Measurements from ENCODE around the gene IKZF1.

IKZF1 gene

GRCh38 chr7:50342616-50343114 is 38.1 kb downstream of the IKZF1 start:
- no peak overlapping the region for H2BK12ac ChIP-seq (ENCODE audit: low read length)
- no peaks in the 10 kb centered on the region for H3K9me3 ChIP-seq (ENCODE audit: insufficient read depth, low read depth, low read length)
- H4K12ac ChIP-seq (ENCODE audit: low read depth, low read length) = no peak overlapping the region
- H3K4me3 ChIP-seq (ENCODE audit: low read depth, low read length) = no peak overlapping the region
- H3K4ac ChIP-seq (ENCODE audit: low read depth, low read length) = no peak overlapping the region
- H2AK5ac ChIP-seq (ENCODE audit: low read length) = no peak overlapping the region
- H2BK120ac ChIP-seq (ENCODE audit: insufficient read depth, low read length, poor library complexity) = no peak overlapping the region
- WGBS (ENCODE audit: extremely low coverage, insufficient coverage, insufficient read length) = no CpG with 5 or more reads among the region's 8 CpGs
- H3K18ac ChIP-seq (ENCODE audit: low read length) = no peak overlapping the region
- no peaks in the 10 kb centered on the region for H3K79me2 ChIP-seq (ENCODE audit: control insufficient read depth, insufficient read depth, low read length, poor library complexity)
- no peak overlapping the region for H4K91ac ChIP-seq (ENCODE audit: low read depth, low read length)
- no peak overlapping the region for H3K9ac ChIP-seq (ENCODE audit: low read length)
- H4K8ac ChIP-seq (ENCODE audit: low read depth, low read length) = no peak overlapping the region
- H3K27me3 ChIP-seq (ENCODE audit: insufficient read depth, low read length) = no peaks in the 10 kb centered on the region
- no peak overlapping the region for H3K4me2 ChIP-seq (ENCODE audit: low read length)
- no peak overlapping the region for H3K23ac ChIP-seq (ENCODE audit: low read length)
- H3K79me1 ChIP-seq (ENCODE audit: low read length) = no peaks in the 10 kb centered on the region
- H3K36me3 ChIP-seq (ENCODE audit: control insufficient read depth in 1 of 2, insufficient read depth in 2 of 2, low read length in 2 of 2) = no peaks in the 10 kb centered on the region
- H3K14ac ChIP-seq (ENCODE audit: low read length) = no peak overlapping the region
- no peak overlapping the region for H2BK5ac ChIP-seq (ENCODE audit: low read depth, low read length, poor library complexity)
- H3K4me1 ChIP-seq (ENCODE audit: control insufficient read depth in 1 of 2, insufficient read depth in 2 of 2, low read length in 2 of 2) = peaks cover 2 to 12% of the 10 kb centered on the region in 2 experiments
- H2AFZ ChIP-seq (ENCODE audit: insufficient read depth, low read length, poor library complexity) = no peak overlapping the region
- no peak for DNase-seq
- H3K27ac ChIP-seq (ENCODE audit: low read depth, low read length) = no peak overlapping the region

- Histone ChIP-seq H3K4me3 (ENCODE audit: low read depth, low read length) (no peak overlapping the region), H3K23ac (ENCODE audit: low read length) (no peak overlapping the region), H3K4me1 (ENCODE audit: control insufficient read depth in 1 of 2, insufficient read depth in 2 of 2, low read length in 2 of 2) (peaks cover 4 to 14% of the 10 kb centered on the region in 2 experiments), H2AFZ (ENCODE audit: insufficient read depth, low read length, poor library complexity) (no peak overlapping the region), H3K79me2 (ENCODE audit: control insufficient read depth, insufficient read depth, low read length, poor library complexity) (no peaks in the 10 kb centered on the region), H3K9me3 (ENCODE audit: insufficient read depth, low read depth, low read length) (no peaks in the 10 kb centered on the region), H4K8ac (ENCODE audit: low read depth, low read length) (no peak overlapping the region), H3K4ac (ENCODE audit: low read depth, low read length) (no peak overlapping the region), H2BK120ac (ENCODE audit: insufficient read depth, low read length, poor library complexity) (no peak overlapping the region), H3K27ac (ENCODE audit: low read depth, low read length) (no peak overlapping the region), H3K18ac (ENCODE audit: low read length) (no peak overlapping the region), H4K91ac (ENCODE audit: low read depth, low read length) (no peak overlapping the region), H3K4me2 (ENCODE audit: low read length) (no peak overlapping the region), H3K36me3 (ENCODE audit: control insufficient read depth in 1 of 2, insufficient read depth in 2 of 2, low read length in 2 of 2) (no peaks in the 10 kb centered on the region), H2BK5ac (ENCODE audit: low read depth, low read length, poor library complexity) (no peak overlapping the region), H2BK12ac (ENCODE audit: low read length) (no peak overlapping the region), H3K9ac (ENCODE audit: low read length) (no peak overlapping the region), H3K79me1 (ENCODE audit: low read length) (no peaks in the 10 kb centered on the region), H4K12ac (ENCODE audit: low read depth, low read length) (no peak overlapping the region), H3K14ac (ENCODE audit: low read length) (no peak overlapping the region), H2AK5ac (ENCODE audit: low read length) (no peak overlapping the region), H3K27me3 (ENCODE audit: insufficient read depth, low read length) (peaks cover 2% of the 10 kb centered on the region)
- peak in 1 of 2 donors; percentile 62 for DNase-seq
- no CpG with 5 or more reads among the region's 8 CpGs for WGBS (ENCODE audit: extremely low coverage, insufficient coverage, insufficient read length)
Measured at GRCh38 chr7:50346545-50347497, 42.3 kb downstream of the IKZF1 start.

- Histone ChIP-seq H3K18ac (ENCODE audit: low read length) (no peak overlapping the region), H3K27me3 (ENCODE audit: insufficient read depth, low read length) (peaks cover 2% of the 10 kb centered on the region), H3K79me2 (ENCODE audit: control insufficient read depth, insufficient read depth, low read length, poor library complexity) (no peaks in the 10 kb centered on the region), H4K12ac (ENCODE audit: low read depth, low read length) (no peak overlapping the region), H3K14ac (ENCODE audit: low read length) (no peak overlapping the region), H4K8ac (ENCODE audit: low read depth, low read length) (no peak overlapping the region), H2AFZ (ENCODE audit: insufficient read depth, low read length, poor library complexity) (no peak overlapping the region), H4K91ac (ENCODE audit: low read depth, low read length) (no peak overlapping the region), H3K4ac (ENCODE audit: low read depth, low read length) (no peak overlapping the region), H3K9me3 (ENCODE audit: insufficient read depth, low read depth, low read length) (no peaks in the 10 kb centered on the region), H3K27ac (ENCODE audit: low read depth, low read length) (no peak overlapping the region), H3K23ac (ENCODE audit: low read length) (no peak overlapping the region), H3K4me2 (ENCODE audit: low read length) (no peak overlapping the region), H2AK5ac (ENCODE audit: low read length) (peak overlapping the region; percentile 4), H2BK12ac (ENCODE audit: low read length) (no peak overlapping the region), H2BK120ac (ENCODE audit: insufficient read depth, low read length, poor library complexity) (no peak overlapping the region), H3K79me1 (ENCODE audit: low read length) (no peaks in the 10 kb centered on the region), H3K9ac (ENCODE audit: low read length) (no peak overlapping the region), H3K4me3 (ENCODE audit: low read depth, low read length) (no peak overlapping the region), H3K4me1 (ENCODE audit: control insufficient read depth in 1 of 2, insufficient read depth in 2 of 2, low read length in 2 of 2) (peaks cover 4 to 14% of the 10 kb centered on the region in 2 experiments), H2BK5ac (ENCODE audit: low read depth, low read length, poor library complexity) (no peak overlapping the region), H3K36me3 (ENCODE audit: control insufficient read depth in 1 of 2, insufficient read depth in 2 of 2, low read length in 2 of 2) (no peaks in the 10 kb centered on the region)
- DNase-seq = no peak
- no CpG with 5 or more reads among the region's 10 CpGs for WGBS (ENCODE audit: extremely low coverage, insufficient coverage, insufficient read length)
Measured at GRCh38 chr7:50347693-50348092, 43.2 kb downstream of the IKZF1 start.

- Histone ChIP-seq H3K79me2 (ENCODE audit: control insufficient read depth, insufficient read depth, low read length, poor library complexity) (no peaks in the 10 kb centered on the region), H3K9me3 (ENCODE audit: insufficient read depth, low read depth, low read length) (no peaks in the 10 kb centered on the region), H2BK12ac (ENCODE audit: low read length) (no peak overlapping the region), H2AK5ac (ENCODE audit: low read length) (no peak overlapping the region), H4K12ac (ENCODE audit: low read depth, low read length) (no peak overlapping the region), H4K8ac (ENCODE audit: low read depth, low read length) (no peak overlapping the region), H3K4me2 (ENCODE audit: low read length) (no peak overlapping the region), H3K23ac (ENCODE audit: low read length) (no peak overlapping the region), H3K27me3 (ENCODE audit: insufficient read depth, low read length) (peaks cover 2% of the 10 kb centered on the region), H3K36me3 (ENCODE audit: control insufficient read depth in 1 of 2, insufficient read depth in 2 of 2, low read length in 2 of 2) (no peaks in the 10 kb centered on the region), H3K14ac (ENCODE audit: low read length) (no peak overlapping the region), H3K4ac (ENCODE audit: low read depth, low read length) (no peak overlapping the region), H2BK5ac (ENCODE audit: low read depth, low read length, poor library complexity) (no peak overlapping the region), H3K27ac (ENCODE audit: low read depth, low read length) (no peak overlapping the region), H2BK120ac (ENCODE audit: insufficient read depth, low read length, poor library complexity) (no peak overlapping the region), H2AFZ (ENCODE audit: insufficient read depth, low read length, poor library complexity) (no peak overlapping the region), H3K9ac (ENCODE audit: low read length) (no peak overlapping the region), H3K79me1 (ENCODE audit: low read length) (no peaks in the 10 kb centered on the region), H3K18ac (ENCODE audit: low read length) (no peak overlapping the region), H3K4me1 (ENCODE audit: control insufficient read depth in 1 of 2, insufficient read depth in 2 of 2, low read length in 2 of 2) (peaks cover 4 to 14% of the 10 kb centered on the region in 2 experiments), H4K91ac (ENCODE audit: low read depth, low read length) (no peak overlapping the region), H3K4me3 (ENCODE audit: low read depth, low read length) (no peak overlapping the region)
- DNase-seq = no peak
- no CpG with 5 or more reads among the region's 8 CpGs for WGBS (ENCODE audit: extremely low coverage, insufficient coverage, insufficient read length)
Measured at GRCh38 chr7:50348469-50349162, 44.1 kb downstream of the IKZF1 start.

Data from trophoblast cell (in vitro differentiated cells and primary cell).